ENCODE results near the gene NYAP2. TPM values are rescaled to one million over a fixed set of nuclear protein-coding genes. Genes with fewer than 3 reads are reported as not detected.

NYAP2 gene
- total RNA-seq, 1 donor from 2014 or later = not detected

DNA sequence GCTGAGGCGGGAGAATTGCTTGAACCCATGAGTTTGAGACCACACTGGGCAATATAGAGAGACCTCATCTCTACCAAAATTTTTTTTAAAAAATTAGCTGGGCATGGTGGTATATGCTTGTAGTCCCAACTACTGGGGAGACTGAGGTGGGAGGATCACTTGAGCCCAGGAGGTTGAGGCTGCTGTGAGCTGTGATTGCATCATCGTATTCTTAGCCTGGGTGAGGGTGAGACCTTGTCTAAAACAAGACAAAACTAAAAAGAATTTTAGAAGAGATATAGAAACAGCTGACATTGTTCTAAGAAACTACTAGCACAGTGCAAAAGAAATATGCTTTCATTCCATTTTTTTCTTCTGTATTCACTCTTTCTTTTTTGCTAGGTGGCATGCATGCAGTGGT, 298.4 kb downstream of the NYAP2 start:
- DNase-seq (ENCODE audit: low spot score in 2 of 2) = no peak
- Histone ChIP-seq H3K4me1 (no peaks in the 10 kb centered on the region), H3K27ac (no peak overlapping the region), H3K9me3 (no peaks in the 10 kb centered on the region), H3K27me3 (no peaks in the 10 kb centered on the region), H3K36me3 (no peaks in the 10 kb centered on the region), H3K4me3 (no peak overlapping the region)
- intact Hi-C loops (cut with DNase I) = no loop called here
- TF ChIP-seq, protein P1, sequence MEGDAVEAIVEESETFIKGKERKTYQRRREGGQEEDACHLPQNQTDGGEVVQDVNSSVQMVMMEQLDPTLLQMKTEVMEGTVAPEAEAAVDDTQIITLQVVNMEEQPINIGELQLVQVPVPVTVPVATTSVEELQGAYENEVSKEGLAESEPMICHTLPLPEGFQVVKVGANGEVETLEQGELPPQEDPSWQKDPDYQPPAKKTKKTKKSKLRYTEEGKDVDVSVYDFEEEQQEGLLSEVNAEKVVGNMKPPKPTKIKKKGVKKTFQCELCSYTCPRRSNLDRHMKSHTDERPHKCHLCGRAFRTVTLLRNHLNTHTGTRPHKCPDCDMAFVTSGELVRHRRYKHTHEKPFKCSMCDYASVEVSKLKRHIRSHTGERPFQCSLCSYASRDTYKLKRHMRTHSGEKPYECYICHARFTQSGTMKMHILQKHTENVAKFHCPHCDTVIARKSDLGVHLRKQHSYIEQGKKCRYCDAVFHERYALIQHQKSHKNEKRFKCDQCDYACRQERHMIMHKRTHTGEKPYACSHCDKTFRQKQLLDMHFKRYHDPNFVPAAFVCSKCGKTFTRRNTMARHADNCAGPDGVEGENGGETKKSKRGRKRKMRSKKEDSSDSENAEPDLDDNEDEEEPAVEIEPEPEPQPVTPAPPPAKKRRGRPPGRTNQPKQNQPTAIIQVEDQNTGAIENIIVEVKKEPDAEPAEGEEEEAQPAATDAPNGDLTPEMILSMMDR (IDR thresholded peaks at IDR 0.05) = no peak
